Hepatocyte (in vitro differentiated cells): Measurements from ENCODE around the gene TARBP2. TPM values are rescaled to one million over a fixed set of nuclear protein-coding genes. Genes with fewer than 3 reads are reported as not detected.

Experiments used
- DNase-seq: peaks from one replicate; pipeline ENCODE4 v3.0.0-alpha.2; 2016; ENCODE audit warnings: low spot score
- H2AFZ ChIP-seq: fragments of 200-600 bp; sonication (generic); 2 replicates; pipeline ENCODE4 v1.6.0; 2016; ENCODE audit warnings: antibody characterized with exemption, mild to moderate bottlenecking
- H3K27ac ChIP-seq: fragments of 200-600 bp; sonication (generic); 2 replicates; pipeline ENCODE4 v1.5.1; 2016; ENCODE audit warnings: mild to moderate bottlenecking
- H3K27me3 ChIP-seq: fragments of 200-600 bp; sonication (generic); 2 replicates; pipeline ENCODE4 v1.6.1; 2016
- H3K36me3 ChIP-seq: fragments of 200-600 bp; sonication (generic); replicated peaks from 2 replicates; pipeline ENCODE4 v1.5.1; 2016; ENCODE audit warnings: low read depth; ENCODE audit not compliant: insufficient read depth
- H3K4me1 ChIP-seq: fragments of 200-600 bp; sonication (generic); 2 replicates; pipeline ENCODE4 v1.5.1; 2016; ENCODE audit warnings: mild to moderate bottlenecking, moderate library complexity; ENCODE audit not compliant: insufficient read depth
- H3K4me2 ChIP-seq: fragments of 200-600 bp; sonication (generic); 2 replicates; pipeline ENCODE4 v1.6.0; 2016
- H3K4me3 ChIP-seq: fragments of 200-600 bp; sonication (generic); 2 replicates; pipeline ENCODE4 v1.5.1; 2016; ENCODE audit warnings: mild to moderate bottlenecking
- H3K79me2 ChIP-seq: fragments of 200-600 bp; sonication (generic); 2 replicates; pipeline ENCODE4 v1.6.0; 2017; ENCODE audit warnings: mild to moderate bottlenecking
- H3K9me2 ChIP-seq: fragments of 200-600 bp; sonication (generic); replicated peaks from 2 replicates; pipeline ENCODE4 v1.6.0; 2017; ENCODE audit warnings: mild to moderate bottlenecking; ENCODE audit not compliant: insufficient read depth
- H3K9me3 ChIP-seq: fragments of 200-600 bp; sonication (generic); 2 replicates; pipeline ENCODE4 v1.5.1; 2016; ENCODE audit warnings: low read depth, mild to moderate bottlenecking
- H4K20me1 ChIP-seq: fragments of 200-600 bp; sonication (generic); 2 replicates; pipeline ENCODE4 v1.6.0; 2016; ENCODE audit warnings: mild to moderate bottlenecking; ENCODE audit not compliant: insufficient read depth, poor library complexity, severe bottlenecking
- CTCF ChIP-seq: fragments of 200-600 bp; sonication (generic); IDR thresholded peaks from 2 replicates; pipeline ENCODE4 v1.5.1; 2016; ENCODE audit warnings: antibody characterized with exemption, mild to moderate bottlenecking; ENCODE audit not compliant: poor library complexity
- EZH2 ChIP-seq: fragments of 200-600 bp; sonication (generic); IDR thresholded peaks from 2 replicates; pipeline ENCODE4 v1.6.1; 2016; ENCODE audit warnings: antibody characterized with exemption, mild to moderate bottlenecking, borderline replicate concordance
- EZH2phosphoT487 ChIP-seq: fragments of 200-600 bp; sonication (generic); IDR thresholded peaks from one replicate; pipeline ENCODE4 v1.6.1; 2018; ENCODE audit warnings: antibody characterized with exemption, mild to moderate bottlenecking, low read depth, moderate library complexity; ENCODE audit not compliant: unreplicated experiment, severe bottlenecking
- WGBS: methylation state at CpG from one replicate; pipeline ENCODE4 v1.1.6; 2016; ENCODE audit warnings: low lambda C conversion rate; ENCODE audit errors: missing lambda C conversion rate; 5-methylcytosine and 5-hydroxymethylcytosine counted together
- polyA plus RNA-seq: library from polyadenylated mRNA; unstranded; fragments of >200 nt; fragmentation: Nextera tagmentation; extraction: Ambion mirVana; gene quantifications from 2 replicates; pipeline ENCODE4 v1.2.1, GENCODE V29; 2016
- total RNA-seq: library from RNA; depleted of rRNA; stranded (reverse); fragments of >200 nt; gene quantifications from 2 replicates; pipeline ENCODE4 v1.2.3, GENCODE V29; 2014

The TARBP2 gene
- total and polyA plus RNA-seq, 2 experiments from 2014 or later = 39.1 to 88.6 TPM

GRCh38 chr12:53459097-53459496 is 42.0 kb upstream of the TARBP2 start:
- no peak overlapping the region for H3K4me3 ChIP-seq
- H2AFZ ChIP-seq = no peak overlapping the region
- DNase-seq = no peak
- H3K9me2 ChIP-seq = no peaks in the 10 kb centered on the region
- no peak overlapping the region for H3K4me2 ChIP-seq
- no peaks in the 10 kb centered on the region for H3K36me3 ChIP-seq
- peaks cover 98% of the 10 kb centered on the region for H4K20me1 ChIP-seq
- 88% methylated on average over 4 of the region's 4 CpGs for WGBS
- H3K27ac ChIP-seq = no peak overlapping the region
- TF ChIP-seq EZH2 (no peak), CTCF (no peak), EZH2phosphoT487 (no peak)
- peaks cover 8% of the 10 kb centered on the region for H3K4me1 ChIP-seq
- H3K27me3 ChIP-seq = no peaks in the 10 kb centered on the region
- H3K9me3 ChIP-seq = no peaks in the 10 kb centered on the region
- H3K79me2 ChIP-seq = peaks cover 100% of the 10 kb centered on the region

GRCh38 chr12:53461059-53461458 is 40.0 kb upstream of the TARBP2 start:
- Histone ChIP-seq H3K4me3 (no peak overlapping the region), H3K9me2 (no peaks in the 10 kb centered on the region), H2AFZ (no peak overlapping the region), H3K79me2 (peaks cover 99% of the 10 kb centered on the region), H3K9me3 (no peaks in the 10 kb centered on the region), H4K20me1 (peaks cover 98% of the 10 kb centered on the region), H3K27me3 (no peaks in the 10 kb centered on the region), H3K27ac (no peak overlapping the region), H3K4me1 (no peaks in the 10 kb centered on the region), H3K4me2 (no peak overlapping the region), H3K36me3 (no peaks in the 10 kb centered on the region)
- WGBS = 94% methylated on average over 3 of the region's 3 CpGs
- no peak for DNase-seq
- no peak for TF ChIP-seq EZH2phosphoT487
- no peak for TF ChIP-seq EZH2
- no peak for TF ChIP-seq CTCF

GRCh38 chr12:53461591-53461990 is 39.5 kb upstream of the TARBP2 start:
- 95% methylated on average over 8 of the region's 8 CpGs for WGBS
- no peaks in the 10 kb centered on the region for H3K27me3 ChIP-seq

More at GRCh38 chr12:53461591-53461990, 39.5 kb upstream of the TARBP2 start:
- Histone ChIP-seq H2AFZ (no peak overlapping the region), H3K9me3 (no peaks in the 10 kb centered on the region), H3K9me2 (no peaks in the 10 kb centered on the region), H3K79me2 (peaks cover 99% of the 10 kb centered on the region), H3K27ac (no peak overlapping the region), H3K36me3 (no peaks in the 10 kb centered on the region), H4K20me1 (peaks cover 98% of the 10 kb centered on the region), H3K4me3 (no peak overlapping the region), H3K4me1 (no peaks in the 10 kb centered on the region), H3K4me2 (no peak overlapping the region)
- DNase-seq = no peak
- TF ChIP-seq EZH2 = no peak
- TF ChIP-seq CTCF = no peak
- no peak for TF ChIP-seq EZH2phosphoT487
